Measurements from ENCODE around the gene CLCF1. TPM values are rescaled to one million over a fixed set of nuclear protein-coding genes. Genes with fewer than 3 reads are reported as not detected.

CLCF1 gene
- total RNA-seq: 6.2 and 6.9 TPM in 2 replicates

DNA sequence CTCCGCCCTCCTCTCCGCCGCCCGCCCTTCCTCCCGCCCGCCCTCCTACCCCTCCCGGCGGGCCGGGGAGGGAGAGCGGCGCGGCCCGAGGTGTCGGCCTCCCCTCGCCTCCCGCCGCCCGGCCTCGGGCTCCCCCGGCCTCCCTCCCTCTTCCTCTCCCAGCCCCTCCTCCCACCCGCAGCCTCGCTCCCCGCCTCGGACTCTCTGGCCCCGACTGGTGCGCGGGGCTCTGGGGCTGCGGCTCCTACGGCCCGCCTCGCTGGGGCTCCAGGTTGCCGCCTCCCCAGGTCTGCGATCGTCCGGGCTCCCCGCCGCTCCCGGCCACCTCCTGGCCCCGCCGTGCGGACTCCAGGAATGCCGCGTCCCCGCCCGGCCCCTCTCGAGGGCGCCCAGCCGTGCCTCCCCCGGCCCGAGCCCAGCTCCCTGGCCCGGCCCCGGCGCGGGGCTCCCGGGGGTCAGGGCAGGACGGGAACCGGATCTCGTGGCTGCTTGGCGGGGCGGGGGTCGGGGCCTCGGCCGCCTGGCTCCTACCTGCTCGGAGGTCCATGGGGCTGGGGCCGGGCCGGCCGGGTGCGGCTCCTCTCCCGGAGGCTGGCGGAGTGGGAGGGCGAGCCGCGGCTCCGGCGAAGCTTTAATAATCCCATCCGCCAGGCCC lies at the start of gene CLCF1:
TSS of gene CLCF1 (minus strand) at position 606 of the 655 bp plus-strand sequence. CDS start at position 547, 59 bp downstream.
- DNase-seq (ENCODE audit: extremely low read depth, low read depth, low spot score): no peak

DNA sequence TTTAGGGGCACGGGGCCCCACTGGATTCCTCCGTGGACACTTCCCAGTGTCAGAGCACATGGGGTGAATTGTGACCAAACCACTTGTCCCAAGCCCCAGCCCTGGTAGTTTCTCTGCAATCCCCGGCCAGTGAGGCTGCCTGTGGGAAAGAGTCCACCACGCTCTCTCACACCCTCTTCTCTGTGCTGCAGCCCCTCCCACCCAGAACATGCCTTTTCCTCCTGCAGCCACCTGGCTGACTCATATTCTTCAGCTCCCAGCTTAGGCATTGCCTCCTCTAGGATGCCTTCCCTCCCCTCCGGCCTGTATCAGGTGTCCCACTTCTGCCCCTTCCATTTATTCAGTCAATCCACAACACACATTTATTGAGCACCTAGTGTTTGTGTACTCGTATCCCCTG lies 49.5 kb upstream of the CLCF1 start:
- no peak for DNase-seq (ENCODE audit: extremely low read depth, low read depth, low spot score)

DNA sequence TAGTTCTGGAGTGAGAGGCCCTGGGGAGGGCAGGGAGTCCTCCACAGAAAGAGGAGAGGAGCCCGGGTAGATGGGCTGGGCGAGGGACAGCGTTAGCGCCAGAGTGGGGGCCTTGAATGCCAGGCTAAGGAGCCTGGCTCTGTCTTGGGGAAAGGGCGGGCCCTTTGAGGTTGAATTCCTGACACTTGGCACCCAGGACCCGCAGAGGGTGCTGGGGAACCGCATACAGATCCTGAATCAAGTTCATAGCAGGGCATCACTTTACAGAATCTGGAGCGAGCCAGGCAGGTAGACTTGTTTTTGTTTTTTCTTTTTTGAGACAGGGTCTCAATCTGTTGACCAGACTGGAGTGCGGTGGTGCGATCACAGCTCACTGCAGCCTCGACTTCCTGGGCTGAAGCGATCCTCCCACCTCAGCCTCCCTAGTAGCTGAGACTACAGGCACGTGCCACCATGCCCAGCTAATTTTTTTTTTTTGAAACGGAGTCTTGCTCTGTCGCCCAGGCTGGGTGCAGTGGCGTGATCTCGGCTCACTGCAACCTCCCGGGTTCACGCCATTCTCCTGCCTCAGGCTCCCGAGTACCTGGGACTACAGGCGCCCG lies 48.1 kb upstream of the CLCF1 start:
- DNase-seq (ENCODE audit: extremely low read depth, low read depth, low spot score): no peak

DNA sequence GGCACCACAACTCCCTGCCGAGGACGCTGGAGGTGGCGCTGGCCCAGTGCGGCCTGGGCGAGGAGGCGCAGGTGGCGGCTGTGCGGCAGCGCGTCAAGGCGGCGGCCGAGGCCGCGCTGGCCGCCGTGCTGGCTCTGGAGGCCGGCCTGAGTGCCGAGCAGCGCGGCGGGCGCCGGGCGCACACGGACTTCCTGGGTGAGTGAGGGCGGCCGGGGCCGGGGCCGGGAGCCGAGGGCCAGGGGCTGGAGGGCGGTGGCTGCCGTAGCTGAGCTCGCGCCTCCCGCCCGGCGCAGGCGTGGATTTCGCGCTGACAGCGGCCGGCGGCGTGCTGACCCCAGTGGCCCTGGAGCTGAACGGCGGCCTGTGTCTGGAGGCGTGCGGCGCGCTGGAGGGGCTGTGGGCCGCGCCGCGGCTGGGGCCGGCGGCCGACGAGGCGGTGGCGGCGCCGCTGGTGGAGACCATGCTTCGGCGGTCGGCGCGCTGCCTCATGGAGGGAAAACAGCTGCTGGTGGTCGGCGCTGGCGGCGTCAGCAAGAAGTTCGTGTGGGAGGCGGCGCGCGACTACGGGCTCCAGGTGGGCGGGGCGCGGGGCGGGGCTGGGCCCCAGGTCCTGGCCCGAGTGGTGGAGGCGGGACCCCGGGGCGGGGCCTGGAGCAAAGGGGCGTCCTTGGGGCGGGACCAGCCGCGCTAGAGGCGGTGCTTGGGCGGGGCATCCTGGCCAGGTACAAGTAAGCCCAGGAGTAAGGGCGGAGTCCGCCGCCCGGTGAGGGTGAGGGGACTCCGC lies 47.4 kb upstream of the CLCF1 start:
- DNase-seq (ENCODE audit: extremely low read depth, low read depth, low spot score): no peak

DNA sequence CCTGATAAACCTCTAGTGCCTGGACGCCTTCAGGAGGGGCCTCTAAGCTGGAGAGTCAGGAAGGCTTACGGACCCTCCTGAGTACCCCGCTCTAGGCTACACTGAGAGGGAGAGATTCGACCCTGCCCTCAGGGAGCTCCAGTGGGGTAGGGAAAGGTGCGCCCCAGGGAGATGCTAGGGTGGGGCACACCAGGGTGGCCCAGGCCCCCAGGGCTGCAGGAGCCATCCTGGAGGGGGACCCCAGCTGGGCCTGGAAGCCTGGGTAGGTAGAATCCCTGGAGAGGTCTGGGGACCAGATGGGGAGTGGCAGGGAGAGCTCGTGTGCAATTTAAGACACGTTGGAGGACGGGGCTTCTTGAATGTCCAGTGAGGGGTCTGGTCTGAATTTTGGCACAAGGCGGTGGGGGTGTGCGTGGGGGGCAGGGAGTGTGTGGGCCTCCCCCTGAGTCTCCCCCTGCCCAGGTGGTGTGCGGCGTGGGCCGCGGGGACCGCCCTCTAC lies 46.8 kb upstream of the CLCF1 start:
- DNase-seq (ENCODE audit: extremely low read depth, low read depth, low spot score): no peak

DNA sequence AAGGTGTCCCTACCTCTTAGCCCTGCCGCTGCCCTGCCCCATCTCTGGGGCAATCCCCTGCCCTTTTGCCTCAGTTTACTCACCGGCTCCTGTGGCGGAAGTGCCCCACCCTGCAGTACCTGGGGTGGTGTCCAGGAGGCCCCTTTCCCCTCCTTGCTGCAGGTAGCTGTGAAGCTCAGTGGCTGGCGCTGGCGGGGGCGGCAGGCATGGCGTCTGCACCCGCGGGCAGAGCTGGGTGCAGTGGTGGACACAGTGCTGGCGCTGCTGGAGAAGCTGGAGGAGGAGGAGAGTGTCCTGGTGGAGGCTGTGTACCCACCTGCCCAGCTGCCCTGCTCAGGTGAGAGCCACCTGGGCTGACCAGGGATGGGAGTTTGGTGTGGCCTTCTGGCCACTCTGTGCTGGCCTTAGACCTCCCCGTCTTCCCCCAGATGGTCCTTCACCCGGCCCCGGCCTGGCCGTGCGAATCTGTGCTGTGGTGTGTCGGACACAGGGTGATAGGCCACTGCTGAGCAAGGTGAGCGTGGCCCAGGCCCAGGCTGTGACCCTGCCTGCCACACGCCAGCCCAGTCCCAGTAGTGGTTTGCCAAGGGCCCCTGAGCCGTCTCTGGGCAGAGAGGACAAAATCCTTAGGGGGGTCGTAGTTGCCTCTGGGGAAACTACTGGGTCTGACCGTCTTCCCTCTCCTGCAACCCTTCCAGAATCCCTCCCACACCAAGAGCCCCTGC lies 46.1 kb upstream of the CLCF1 start:
- DNase-seq (ENCODE audit: extremely low read depth, low read depth, low spot score): no peak

DNA sequence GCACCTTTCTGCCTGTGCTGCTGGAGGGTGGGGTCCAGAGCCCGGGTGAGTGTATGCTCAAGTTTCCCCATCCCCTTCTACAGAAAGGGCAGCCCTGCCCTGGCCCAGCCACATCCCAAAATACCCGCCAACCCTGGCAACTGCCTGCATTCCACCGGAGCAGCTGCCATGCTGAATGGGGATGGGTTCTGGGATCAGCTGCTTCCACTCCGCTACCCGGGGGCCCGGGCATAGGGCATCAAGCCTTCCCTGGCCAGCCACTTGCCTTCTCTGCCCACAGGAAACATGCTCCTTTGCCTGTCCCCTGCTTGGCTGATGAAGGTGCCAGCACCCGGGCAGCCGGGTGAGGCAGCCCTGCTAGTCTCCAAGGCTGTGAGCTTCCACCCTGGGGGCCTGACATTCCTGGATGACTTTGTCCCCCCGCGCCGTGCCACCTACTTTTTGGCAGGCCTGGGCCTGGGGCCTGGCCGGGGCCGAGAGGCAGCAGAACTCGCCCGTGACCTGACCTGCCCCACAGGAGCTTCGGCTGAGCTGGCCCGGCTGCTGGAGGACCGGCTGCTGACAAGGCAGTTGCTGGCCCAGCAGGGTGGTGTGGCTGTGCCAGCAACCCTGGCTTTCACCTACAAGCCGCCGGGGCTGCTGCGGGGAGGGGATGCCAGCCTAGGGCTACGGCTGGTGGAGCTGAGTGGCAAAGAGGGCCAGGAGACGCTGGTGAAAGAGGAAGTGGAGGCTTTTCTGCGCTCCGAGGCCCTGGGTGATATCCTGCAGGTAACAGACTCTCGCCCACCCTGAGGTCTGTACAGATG lies 45.3 kb upstream of the CLCF1 start:
- DNase-seq (ENCODE audit: extremely low read depth, low read depth, low spot score): no peak

DNA sequence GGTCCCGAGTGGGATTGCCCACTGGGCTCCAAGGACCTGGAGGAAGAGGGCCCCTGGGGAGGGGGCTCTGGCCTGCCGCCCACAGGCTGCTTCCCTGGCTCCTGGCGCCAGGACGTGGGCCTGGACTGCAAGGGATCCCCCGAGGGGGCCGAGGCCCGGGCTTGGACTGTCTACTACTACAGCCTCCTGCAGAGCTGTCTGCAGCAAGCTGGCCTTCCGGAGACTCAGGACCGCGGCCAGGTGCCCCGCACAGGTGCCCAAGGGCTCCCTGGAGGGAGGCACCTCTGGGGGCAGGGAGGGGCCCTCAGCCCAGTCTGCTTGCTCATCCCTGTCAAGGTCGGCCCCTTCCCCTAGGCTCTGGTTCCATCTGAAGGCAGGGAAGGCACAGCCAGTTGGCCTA lies 44.0 kb upstream of the CLCF1 start:
- DNase-seq (ENCODE audit: extremely low read depth, low read depth, low spot score): no peak

DNA sequence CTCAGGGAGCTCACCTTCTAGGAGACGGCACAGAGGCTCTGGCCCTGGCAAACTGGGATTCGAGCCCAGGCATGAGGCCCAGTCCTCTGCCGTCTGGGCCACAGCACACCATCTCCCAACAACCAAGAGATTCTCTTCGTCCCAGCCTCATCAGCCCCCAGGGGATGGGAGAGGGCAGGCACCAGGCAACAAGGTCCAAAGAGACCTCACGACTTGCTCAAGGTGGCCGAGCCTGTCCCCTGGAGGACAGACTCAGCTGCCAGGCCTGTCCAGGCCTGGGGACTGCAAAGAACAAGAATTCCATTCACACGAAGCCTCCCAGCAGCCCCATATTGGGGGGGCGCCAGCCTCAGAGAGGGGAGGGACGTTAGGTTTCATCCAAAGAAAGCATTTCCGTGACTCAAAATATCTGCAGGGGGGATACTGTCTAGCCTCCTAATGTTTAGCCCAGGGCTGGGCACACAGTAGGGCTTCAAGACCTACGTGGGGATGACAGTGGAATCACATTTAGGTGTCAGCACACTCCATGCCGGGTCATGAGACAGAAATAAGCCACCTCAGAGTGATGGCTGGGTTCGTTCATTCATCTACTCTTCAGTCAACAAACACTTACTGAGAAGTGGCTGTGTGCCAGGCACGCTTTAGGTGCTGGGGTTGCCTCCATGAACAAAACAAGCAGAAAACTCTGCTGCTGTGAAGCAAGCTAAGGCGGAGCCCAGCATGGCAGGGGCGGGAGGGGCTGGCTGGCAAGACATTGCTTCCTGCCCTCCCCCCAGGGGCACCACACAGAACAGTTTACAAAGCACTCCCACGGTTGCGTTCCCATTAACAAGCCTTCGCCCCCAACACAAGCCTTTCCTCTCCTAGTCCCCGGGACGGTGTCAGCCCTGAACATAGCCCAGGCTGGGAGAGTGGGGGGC lies 43.3 kb upstream of the CLCF1 start:
- no peak for DNase-seq (ENCODE audit: extremely low read depth, low read depth, low spot score)

DNA sequence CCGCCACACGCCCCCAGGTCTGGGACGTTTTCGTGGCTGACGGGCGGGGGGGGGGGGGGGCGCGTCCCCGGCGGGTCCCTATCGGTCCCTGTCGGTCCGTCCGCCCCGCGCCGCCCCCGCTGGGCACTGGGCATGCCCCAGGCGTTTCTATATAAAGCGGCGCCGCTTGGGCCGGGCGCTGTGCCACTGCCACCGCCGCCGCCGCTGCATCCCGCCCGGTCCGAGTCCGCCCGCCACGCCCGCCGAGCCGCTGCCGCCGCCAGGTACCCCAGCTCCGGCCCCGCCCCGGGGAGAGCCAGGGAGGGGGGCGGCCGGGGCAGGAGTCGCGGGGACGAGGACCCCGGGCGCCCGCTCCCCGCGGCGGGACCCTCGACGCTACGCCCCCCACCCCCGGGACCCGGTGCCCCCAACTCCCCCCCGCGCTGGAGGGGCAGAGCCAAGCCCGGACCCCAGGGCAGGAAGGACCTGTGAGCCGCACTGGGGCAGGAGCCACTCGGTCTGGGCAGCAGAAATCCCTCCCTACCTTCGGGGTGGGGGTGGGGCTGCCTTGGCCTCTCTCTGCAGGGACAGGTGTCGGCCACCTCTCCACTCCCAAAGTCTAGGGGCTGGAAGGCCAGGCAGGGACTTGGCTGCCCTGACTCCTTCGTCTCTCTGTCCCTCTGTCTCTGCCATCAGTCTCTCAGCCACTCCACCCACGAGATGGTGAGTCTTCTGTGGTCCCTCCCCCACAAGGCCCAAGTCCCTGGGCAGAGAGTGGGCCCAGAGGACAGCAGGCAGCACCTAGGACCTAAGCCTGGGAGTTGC lies 42.3 kb upstream of the CLCF1 start, which contains the start of gene CARNS1:
TSS of gene CARNS1 (plus strand) at position 178 of the 804 bp plus-strand sequence. CDS start at position 700, 522 bp downstream.
- DNase-seq (ENCODE audit: extremely low read depth, low read depth, low spot score): no peak

DNA sequence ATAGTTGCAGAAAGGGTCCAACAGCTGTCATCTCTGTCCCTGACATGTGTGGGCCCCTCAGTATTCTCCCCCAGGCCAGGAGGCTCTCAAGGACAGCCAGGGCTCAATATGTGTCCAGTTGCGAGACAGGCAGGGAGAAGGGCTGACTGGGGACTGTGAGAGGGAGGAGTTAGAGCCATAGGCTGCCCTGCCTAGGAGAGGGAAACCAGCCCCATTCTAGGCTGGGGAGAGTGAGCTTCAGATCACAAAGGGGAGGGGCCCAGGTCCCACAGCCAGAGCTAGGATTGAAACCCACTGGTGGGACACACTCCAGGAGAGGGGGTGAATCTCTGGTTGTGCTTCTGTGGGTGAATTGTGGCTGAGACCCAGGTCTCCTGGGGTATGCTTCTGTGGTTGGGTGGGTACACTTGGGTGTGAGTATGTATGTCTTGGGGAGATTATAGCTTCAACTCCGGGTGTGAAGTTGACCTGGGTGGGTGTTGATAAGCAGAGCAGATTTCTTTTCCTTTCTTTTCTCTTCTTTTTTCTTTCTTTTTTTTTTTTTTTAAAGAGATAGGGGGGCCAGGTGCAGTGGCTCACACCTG lies 40.0 kb upstream of the CLCF1 start:
- no peak for DNase-seq (ENCODE audit: extremely low read depth, low read depth, low spot score)

DNA sequence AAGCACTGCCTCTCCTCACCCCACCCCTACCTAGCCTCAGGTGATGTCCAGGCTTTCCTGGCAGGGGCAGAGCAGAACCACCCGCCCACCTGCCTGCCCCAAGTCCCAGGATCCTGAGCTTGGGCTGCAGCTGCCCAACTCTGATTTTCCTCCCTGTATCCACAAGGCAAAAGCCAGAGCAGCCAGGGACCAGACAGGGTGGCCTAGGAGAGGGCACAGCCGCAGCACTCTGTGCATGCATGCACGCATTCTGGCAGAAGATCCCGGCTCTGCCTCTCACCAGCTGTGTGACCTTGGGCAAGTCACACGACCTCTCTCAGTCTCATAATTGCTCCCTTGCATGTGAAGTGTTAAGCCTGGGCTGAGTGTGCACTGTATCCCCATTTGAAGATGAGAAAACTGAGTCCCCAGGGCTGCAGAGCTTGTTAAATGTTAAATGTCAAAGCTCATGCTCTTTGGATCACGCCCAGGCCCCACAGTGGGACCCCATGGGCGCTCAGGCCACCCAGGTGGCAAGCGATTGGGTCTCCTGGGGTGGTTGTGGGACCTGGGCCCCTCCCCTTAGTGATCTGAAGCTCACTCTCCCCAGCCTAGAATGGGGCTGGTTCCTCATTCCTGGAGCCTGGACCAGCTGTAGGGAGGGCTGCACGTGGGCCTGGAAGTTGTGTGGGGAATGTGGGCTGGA lies 39.2 kb upstream of the CLCF1 start:
- no peak for DNase-seq (ENCODE audit: extremely low read depth, low read depth, low spot score)

DNA sequence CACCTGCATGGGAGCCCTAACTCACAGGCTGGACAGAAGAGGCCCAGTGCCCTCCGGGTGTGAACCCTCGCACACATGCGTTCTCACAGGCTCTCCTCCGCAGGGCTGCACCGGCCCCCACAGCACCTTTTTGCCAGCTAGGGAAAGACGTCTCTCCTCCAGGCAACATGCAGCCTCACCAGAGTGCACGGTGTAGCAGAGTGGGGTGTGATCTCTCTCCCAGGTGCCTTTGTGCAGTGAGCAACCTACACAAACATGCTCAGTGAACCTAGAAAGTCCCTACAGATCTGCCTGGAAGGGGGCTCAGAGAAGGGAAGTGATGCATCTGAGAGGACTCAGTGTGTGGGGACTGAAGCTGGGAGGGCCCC lies 38.4 kb upstream of the CLCF1 start:
- DNase-seq (ENCODE audit: extremely low read depth, low read depth, low spot score): no peak

DNA sequence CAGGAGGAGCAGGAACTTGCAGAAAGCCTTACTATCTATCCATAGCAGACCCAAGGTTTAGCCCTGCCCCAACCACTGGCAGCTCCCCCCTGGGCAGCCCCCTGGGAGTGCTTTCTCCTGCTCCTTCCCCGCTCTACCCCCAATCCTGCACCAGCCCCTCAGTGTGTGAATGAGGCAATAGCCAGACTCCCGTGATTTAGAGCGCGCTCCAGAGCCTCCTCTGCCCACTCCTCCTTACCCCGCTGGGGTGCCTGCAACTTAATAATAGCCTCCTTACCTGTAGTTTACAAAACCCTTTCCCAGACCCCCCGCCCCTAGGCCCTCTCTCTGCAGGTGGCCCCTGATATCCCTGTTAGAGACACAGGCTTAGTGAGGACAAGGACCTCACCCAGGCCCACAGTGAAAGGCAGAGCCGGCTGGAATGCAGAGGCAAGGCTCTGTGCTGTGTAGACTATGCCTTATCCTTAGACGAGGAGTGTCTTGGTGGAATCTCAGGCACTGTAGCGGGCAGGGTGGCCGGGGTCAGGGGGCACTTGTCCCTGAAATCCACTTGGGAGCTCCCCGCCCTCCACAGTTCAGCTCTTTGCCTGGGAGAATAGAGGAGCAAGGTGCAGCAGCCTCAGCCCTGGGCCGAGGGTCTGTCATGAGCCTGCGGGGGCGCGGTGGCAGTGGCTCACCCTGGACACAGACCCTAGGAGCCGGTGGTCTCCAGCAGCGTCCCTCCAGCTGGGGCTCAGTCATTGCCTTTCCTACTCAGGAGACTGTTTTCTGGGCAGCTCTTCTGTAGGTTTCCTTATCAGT lies 37.8 kb upstream of the CLCF1 start:
- no peak for DNase-seq (ENCODE audit: extremely low read depth, low read depth, low spot score)

DNA sequence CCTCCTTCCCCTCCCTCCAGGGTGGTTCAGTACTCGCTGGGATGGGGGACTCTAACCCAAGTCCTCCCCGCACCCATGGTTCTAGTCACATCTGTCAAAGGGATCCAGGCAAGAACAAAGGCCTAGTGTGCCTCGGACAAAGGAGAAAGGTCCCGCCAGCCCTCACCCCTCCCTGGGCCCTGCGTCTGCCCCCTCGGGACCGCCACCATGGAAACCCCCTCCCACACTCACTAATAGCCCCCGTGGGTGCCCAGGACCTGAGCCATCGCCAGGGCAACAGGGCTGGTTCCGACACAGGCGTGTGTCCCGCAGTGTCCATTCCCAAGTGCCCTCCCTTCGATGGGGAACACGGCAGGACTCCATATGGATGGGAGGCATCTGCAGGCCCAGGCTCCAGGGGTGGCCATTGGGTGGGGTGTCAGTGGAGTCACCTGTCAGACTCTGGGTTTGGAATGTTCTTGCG lies 37.0 kb upstream of the CLCF1 start:
- DNase-seq (ENCODE audit: extremely low read depth, low read depth, low spot score): no peak

DNA sequence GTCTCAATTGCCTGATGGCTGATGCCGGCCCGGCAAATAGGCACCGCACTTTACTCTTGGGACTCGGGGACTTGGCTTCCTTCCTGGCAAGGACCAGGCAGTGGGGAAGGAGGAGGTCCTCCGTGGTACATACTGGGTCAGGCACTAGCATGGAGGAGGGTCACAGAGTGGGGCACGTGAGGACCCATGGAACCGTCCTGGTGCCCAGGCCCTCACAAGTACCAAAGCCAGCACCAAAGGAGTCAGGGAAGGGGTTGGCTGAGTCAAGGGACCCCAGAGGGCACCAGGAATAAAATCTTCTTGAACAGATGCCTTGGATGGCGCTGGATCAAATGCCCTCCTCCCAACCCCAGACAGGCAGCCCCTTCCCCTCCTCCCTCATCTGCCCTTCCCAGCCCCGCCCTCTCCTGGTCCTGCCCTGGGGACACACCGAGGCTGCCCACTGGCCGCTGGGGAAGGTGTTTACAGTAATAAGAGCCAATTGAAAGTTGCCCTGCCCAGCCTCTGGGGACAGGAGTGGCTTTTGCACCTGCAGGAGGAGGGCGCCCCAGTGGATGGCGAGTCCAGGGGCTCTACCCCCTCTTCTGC lies 36.5 kb upstream of the CLCF1 start:
- DNase-seq (ENCODE audit: extremely low read depth, low read depth, low spot score): no peak

Data from glomerular endothelial cell (primary cell).